ENCODE results near the gene PPM1H.
"Not testable (repeated sequence)": the region's sequence is repeated elsewhere in the genome, so short reads cannot be mapped to it uniquely, and the experiment has no call there.

The PPM1H gene

DNA sequence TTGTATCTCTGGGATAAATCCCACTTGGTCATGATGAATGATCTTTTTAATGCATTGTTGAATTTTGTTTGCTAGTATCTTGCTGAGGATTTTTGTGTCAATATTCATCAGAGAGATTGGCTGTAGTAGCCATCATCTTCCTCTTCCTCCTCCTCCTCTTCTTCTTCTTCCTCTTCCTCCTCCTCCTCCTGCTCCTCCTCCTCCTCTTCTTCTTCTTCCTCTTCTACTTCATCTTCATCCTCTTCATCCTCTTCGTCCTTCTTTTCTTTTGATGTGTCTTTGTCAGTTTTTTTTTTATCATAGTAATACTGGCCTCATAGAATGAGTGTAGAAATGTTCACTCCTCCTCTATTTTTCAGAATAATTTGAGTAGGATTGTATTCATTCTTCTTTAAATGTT is 15.4 kb upstream of the PPM1H start:
- no peak for TF ChIP-seq MYC (IDR thresholded peaks at IDR 0.05; ENCODE audit: low read depth, low read length)
- no peak for TF ChIP-seq POLR2A (IDR thresholded peaks at IDR 0.05; ENCODE audit: extremely low read depth, insufficient read length)
- TF ChIP-seq CTCF (IDR thresholded peaks at IDR 0.05; ENCODE audit: low read depth, low read length): no peak
- no peak for TF ChIP-seq MAX (IDR thresholded peaks at IDR 0.05; ENCODE audit: low read depth, low read length)
- DNase-seq (ENCODE audit: low read depth): no peak
- H3K4me3 ChIP-seq (ENCODE audit: low read depth, low read length): no peak overlapping the region

GRCh38 chr12:62948123-62948522 is 13.2 kb upstream of the PPM1H start:
- H3K4me3 ChIP-seq (ENCODE audit: low read depth, low read length): no peak overlapping the region

GRCh38 chr12:62947364-62947763 is 12.4 kb upstream of the PPM1H start:
- no peak overlapping the region for H3K4me3 ChIP-seq (ENCODE audit: low read depth, low read length)
- no peak for TF ChIP-seq MAX (IDR thresholded peaks at IDR 0.05; ENCODE audit: low read depth, low read length)
- no peak for DNase-seq (ENCODE audit: low read depth)

More at GRCh38 chr12:62948123-62948522, 13.2 kb upstream of the PPM1H start:
- no peak for DNase-seq (ENCODE audit: low read depth)
- TF ChIP-seq POLR2A (IDR thresholded peaks at IDR 0.05; ENCODE audit: extremely low read depth, insufficient read length) (no peak), MAX (IDR thresholded peaks at IDR 0.05; ENCODE audit: low read depth, low read length) (no peak), CTCF (IDR thresholded peaks at IDR 0.05; ENCODE audit: low read depth, low read length) (no peak), MYC (IDR thresholded peaks at IDR 0.05; ENCODE audit: low read depth, low read length) (no peak)

GRCh38 chr12:62943779-62944395 is 8.9 kb upstream of the PPM1H start:
- TF ChIP-seq POLR2A (IDR thresholded peaks at IDR 0.05; ENCODE audit: extremely low read depth, insufficient read length) (no peak), MYC (IDR thresholded peaks at IDR 0.05; ENCODE audit: low read depth, low read length) (no peak), MAX (IDR thresholded peaks at IDR 0.05; ENCODE audit: low read depth, low read length) (no peak), CTCF (IDR thresholded peaks at IDR 0.05; ENCODE audit: low read depth, low read length) (no peak)
- no peak for DNase-seq (ENCODE audit: low read depth)
- H3K4me3 ChIP-seq (ENCODE audit: low read depth, low read length): no peak overlapping the region

DNA sequence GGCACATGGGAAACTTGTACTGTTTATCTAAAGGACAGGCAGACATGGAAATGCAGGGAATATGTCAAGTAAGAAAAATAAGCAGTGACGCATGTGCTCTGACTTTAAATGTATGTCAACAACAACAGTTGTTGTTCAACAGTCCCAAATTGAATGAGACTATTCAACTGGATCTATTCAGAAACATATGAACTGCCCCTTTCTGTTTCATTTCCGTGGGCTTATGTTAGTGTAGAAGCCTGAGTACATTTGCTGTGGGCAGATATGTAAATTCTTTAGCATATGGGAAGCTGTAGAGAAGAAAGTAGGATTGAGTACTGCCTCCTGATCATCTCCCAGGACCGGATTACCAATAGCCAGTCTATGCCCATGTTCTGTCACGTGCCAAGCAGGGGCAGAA is 7.4 kb upstream of the PPM1H start:
- not testable (repeated sequence) for H3K4me3 ChIP-seq (ENCODE audit: low read depth, low read length); DNase-seq (ENCODE audit: low read depth)

GRCh38 chr12:62934239-62934798 is 631 bp downstream of the PPM1H start:
- H3K4me3 ChIP-seq (ENCODE audit: low read depth, low read length): peak overlapping the region; percentile 41
- peak; percentile 59 for DNase-seq (ENCODE audit: low read depth)
- TF ChIP-seq POLR2A (IDR thresholded peaks at IDR 0.05; ENCODE audit: extremely low read depth, insufficient read length): no peak
- no peak for TF ChIP-seq MAX (IDR thresholded peaks at IDR 0.05; ENCODE audit: low read depth, low read length)
- no peak for TF ChIP-seq MYC (IDR thresholded peaks at IDR 0.05; ENCODE audit: low read depth, low read length)
- no peak for TF ChIP-seq CTCF (IDR thresholded peaks at IDR 0.05; ENCODE audit: low read depth, low read length)
